Epithelial cell of esophagus (primary cell): ENCODE data around the gene APOBEC3G.

Experiments used
- DNase-seq: peaks from one replicate; pipeline ENCODE4 v3.0.0; 2010; ENCODE audit warnings: low read depth
- H3K4me3 ChIP-seq: 2 replicates; pipeline ENCODE4 v1.5.1; 2011; ENCODE audit warnings: mild to moderate bottlenecking, low read length, control low read depth
- TF ChIP-seq, protein P1 (sequence below): IDR thresholded peaks from 2 replicates; pipeline ENCODE4 v1.5.1; 2011; ENCODE audit warnings: low read depth, mild to moderate bottlenecking, low read length, control low read depth, inconsistent platforms; ENCODE audit not compliant: insufficient read depth; ENCODE audit errors: missing control alignments

APOBEC3G gene

DNA sequence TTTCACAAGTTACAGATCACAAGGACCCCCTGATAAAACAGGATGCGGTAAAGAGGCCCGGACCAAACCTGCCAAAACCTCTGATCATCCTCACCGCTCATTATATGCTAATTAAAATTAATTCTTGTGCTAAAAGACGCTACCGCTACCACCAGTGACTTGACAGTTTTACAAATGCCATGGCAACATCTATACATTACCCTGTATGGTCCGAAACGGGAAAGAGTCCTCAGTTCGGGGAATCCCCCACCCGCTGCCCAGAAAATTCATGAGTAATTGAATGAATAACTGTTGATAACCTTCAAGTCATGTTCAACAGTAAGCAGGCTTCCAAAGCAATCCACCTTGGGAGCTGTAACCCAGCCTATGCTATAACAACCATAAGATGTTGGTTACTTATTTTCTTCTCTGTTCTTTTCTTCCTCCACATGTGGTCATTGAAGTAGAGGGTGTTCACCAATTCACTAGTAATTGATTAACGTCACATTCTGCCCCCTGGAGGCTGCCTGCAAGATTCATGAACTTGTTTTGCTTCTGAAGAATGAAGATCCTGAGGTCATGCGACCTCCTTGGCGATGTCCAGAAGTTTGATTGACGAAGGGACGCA is 40.6 kb downstream of the APOBEC3G start:
- H3K4me3 ChIP-seq: no peak overlapping the region
- TF ChIP-seq, protein P1, sequence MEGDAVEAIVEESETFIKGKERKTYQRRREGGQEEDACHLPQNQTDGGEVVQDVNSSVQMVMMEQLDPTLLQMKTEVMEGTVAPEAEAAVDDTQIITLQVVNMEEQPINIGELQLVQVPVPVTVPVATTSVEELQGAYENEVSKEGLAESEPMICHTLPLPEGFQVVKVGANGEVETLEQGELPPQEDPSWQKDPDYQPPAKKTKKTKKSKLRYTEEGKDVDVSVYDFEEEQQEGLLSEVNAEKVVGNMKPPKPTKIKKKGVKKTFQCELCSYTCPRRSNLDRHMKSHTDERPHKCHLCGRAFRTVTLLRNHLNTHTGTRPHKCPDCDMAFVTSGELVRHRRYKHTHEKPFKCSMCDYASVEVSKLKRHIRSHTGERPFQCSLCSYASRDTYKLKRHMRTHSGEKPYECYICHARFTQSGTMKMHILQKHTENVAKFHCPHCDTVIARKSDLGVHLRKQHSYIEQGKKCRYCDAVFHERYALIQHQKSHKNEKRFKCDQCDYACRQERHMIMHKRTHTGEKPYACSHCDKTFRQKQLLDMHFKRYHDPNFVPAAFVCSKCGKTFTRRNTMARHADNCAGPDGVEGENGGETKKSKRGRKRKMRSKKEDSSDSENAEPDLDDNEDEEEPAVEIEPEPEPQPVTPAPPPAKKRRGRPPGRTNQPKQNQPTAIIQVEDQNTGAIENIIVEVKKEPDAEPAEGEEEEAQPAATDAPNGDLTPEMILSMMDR: peak; percentile 61
- peak; percentile 63 for DNase-seq

DNA sequence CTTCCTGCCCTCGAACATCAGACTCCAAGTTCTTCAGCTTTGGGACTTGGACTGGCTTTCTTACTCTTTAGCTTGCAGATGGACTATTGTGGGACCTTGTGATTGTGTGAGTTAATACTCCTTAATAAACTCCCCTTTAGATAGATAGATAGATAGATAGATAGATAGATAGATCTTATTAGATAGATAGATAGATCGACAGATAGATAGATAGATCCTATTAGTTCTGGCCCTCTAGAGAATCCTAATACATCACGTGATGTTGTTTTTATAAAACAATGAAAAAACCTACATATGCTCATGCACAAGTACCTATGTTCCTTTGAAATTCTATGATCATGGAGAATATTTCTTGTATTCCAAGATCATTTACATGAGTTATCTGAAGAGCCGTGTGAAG is 43.9 kb downstream of the APOBEC3G start:
- DNase-seq: no peak
- H3K4me3 ChIP-seq: no peak overlapping the region
- TF ChIP-seq, protein P1: no peak

DNA sequence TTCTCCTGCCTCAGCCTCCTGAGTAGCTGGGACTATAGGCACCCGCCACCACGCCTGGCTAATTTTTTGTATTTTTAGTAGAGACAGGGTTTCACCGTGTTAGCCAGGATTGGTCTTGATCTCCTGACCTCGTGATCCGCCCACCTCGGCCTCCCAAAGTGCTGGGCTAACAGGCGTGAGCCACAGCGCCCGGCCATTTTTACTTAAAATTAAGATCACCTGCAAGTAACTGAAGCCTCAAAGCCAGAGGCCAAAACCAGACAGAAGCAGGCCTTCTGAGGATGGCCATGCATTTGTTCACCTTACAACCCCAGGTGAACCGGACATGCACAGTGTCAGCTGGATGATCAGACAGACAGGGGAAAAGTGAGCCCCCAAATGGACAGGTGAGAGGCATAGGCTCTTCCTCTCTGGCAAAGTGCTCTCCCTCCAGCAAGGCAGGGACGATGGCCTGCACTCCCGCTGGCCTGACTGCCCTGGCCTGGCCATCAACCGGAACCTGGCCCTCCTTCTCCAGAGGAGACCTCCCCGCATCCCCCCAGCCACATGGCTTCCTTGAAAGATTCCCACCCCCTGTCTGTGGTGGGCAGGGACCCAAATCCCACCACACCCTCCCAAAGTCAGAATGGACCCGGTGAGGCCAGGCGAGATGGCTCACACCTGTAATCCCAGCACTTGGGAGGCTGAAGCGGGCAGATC is 45.8 kb downstream of the APOBEC3G start:
- TF ChIP-seq, protein P1: no peak
- DNase-seq: no peak
- no peak overlapping the region for H3K4me3 ChIP-seq

DNA sequence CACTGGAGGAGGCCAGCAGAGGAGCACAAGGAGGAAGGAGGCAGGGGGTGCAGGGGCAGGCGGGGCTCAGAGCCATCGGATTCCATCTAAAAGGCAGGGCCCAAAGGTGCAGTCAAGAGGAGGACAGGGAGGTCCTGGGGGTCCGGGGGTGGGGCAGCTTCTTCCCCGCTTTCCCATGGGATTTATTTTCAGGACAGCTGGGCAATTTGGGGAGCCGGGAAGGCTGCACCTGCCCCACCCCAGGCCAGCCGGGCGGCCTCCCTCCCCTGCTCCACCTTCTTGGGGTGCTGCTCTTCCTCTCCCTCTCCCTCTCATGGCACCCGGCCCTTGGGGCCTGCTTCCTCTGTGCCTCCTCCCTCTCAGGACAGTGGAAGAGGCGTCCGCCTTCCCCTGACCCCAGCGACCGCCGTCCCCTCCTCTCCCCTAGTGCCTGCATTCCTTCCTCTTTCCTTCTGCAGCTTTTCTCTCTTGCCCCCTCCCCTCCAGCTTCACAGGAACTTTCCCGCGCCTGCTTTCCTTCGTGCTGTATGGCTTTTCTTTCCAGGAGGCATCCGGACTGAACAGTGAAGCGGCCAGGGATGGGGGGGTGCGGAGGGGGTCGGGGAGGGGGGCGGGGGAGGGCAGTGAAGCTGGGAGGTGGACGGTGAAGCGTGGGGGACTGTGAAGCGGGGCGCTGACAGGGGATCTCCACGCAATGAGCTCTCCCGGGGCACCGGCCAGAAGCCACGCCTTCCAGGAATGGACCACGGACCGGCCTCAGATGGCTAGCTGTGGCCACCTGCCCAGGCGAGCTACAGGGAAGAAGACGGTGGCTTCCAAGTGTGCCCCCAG is 46.9 kb downstream of the APOBEC3G start:
- TF ChIP-seq, protein P1: no peak
- DNase-seq: no peak
- H3K4me3 ChIP-seq: no peak overlapping the region

DNA sequence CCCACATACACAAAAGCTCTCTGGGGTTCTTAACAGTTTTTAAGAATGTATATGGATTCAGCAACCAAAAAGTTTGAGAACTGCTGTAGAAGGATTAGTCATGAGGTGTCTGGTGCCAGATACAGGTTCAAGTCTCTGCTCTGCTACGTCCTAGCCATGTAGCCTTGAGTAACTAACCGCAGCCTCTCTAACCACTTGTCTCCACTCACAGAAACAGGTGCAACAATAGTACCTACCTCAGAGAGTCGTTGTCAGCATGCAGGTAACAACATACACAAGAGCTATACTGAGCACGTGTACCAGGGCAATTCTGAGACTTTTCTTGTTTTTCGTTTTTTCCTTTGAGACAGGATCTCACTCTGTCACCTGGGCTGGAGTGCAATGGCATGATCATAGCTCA is 48.5 kb downstream of the APOBEC3G start:
- H3K4me3 ChIP-seq: no peak overlapping the region
- TF ChIP-seq, protein P1: no peak
- DNase-seq: no peak

DNA sequence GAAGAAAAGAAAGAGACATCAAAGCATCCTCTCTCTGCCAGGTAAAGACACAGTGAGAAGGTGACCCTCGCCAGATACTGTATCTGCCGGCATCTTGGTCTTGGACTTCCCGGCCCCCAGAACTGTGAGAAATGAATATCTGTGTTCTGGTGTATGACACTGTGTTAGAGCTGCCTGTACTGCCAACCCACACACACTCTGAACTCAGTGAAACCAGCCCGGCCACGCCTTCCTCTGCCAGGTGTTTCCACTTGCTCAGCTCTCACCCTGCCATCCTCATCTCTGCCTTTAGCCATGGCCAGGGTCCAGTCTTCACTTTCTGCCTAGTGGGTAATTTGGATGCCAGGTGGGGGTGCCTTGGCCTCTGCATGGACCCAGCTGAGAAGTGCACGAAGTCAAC is 51.4 kb downstream of the APOBEC3G start:
- no peak overlapping the region for H3K4me3 ChIP-seq
- TF ChIP-seq, protein P1: no peak
- DNase-seq: no peak
